SK-N-SH (cell line): ENCODE data around the gene POU6F2. TPM values are rescaled to one million over a fixed set of nuclear protein-coding genes. Genes with fewer than 3 reads are reported as not detected.
"Not testable (repeated sequence)": the region's sequence is repeated elsewhere in the genome, so short reads cannot be mapped to it uniquely, and the experiment has no call there.

ENCODE experiments used
- CTCF ChIA-PET: fragments of 300-600, 350-600 bp; formaldehyde crosslinking; extraction: SDS; loops from one replicate; lab custom pipeline; 2021; lab: Yijun Ruan, JAX
- POLR2A ChIA-PET: fragments of 350-600 bp; sonication (Branson Sonifier 250); formaldehyde crosslinking; extraction: SDS; loops from one replicate; lab custom pipeline; 2020; ENCODE audit warnings: antibody characterized with exemption, inconsistent platforms; lab: Yijun Ruan, JAX
- DNase-seq: peaks from one replicate; pipeline ENCODE4 v3.0.0; 2012
- H2AFZ ChIP-seq: fragments of 200-600 bp; sonication (generic); 2 replicates; pipeline ENCODE4 v1.8.1; 2016; ENCODE audit warnings: antibody characterized with exemption, mild to moderate bottlenecking, low read depth
- H3F3A ChIP-seq: fragments of 200-600 bp; sonication (generic); replicated peaks from 2 replicates; pipeline ENCODE3; 2016; ENCODE audit warnings: antibody characterized with exemption, mild to moderate bottlenecking; ENCODE audit not compliant: insufficient read depth
- H3K27ac ChIP-seq, 2 experiments: fragments of 200-500 bp in 1 of 2; fragments of 200-600 bp in 1 of 2; sonication (Bioruptor generic) in 1 of 2; sonication (generic), shearing (Covaris generic) in 1 of 2; 2 replicates each; pipeline versions ENCODE4 v1.5.1 to v1.6.1; 2014 to 2016; ENCODE audit warnings: low read depth in 2 of 2, inconsistent platforms in 1 of 2, low read length in 1 of 2, mild to moderate bottlenecking in 1 of 2, mixed read lengths in 1 of 2
- H3K27me3 ChIP-seq: fragments of 200-600 bp; sonication (generic), shearing (Covaris generic); 2 replicates; pipeline ENCODE4 v1.6.1; 2016; ENCODE audit warnings: mixed run types; ENCODE audit not compliant: insufficient read depth
- H3K36me3 ChIP-seq, 2 experiments: fragments of 200-500 bp in 1 of 2; fragments of 200-600 bp in 1 of 2; sonication (Bioruptor generic) in 1 of 2; sonication (generic) in 1 of 2; replicated peaks in 1 of 2; 2 replicates each; pipeline versions ENCODE3 to v1.5.1; 2014 to 2016; ENCODE audit warnings: low read length in 1 of 2, mild to moderate bottlenecking in 1 of 2; ENCODE audit not compliant: insufficient read depth in 2 of 2, control insufficient read depth in 1 of 2
- H3K4me1 ChIP-seq, 2 experiments: fragments of 200-500 bp in 1 of 2; fragments of 200-600 bp in 1 of 2; sonication (Bioruptor generic) in 1 of 2; sonication (generic), shearing (Covaris generic) in 1 of 2; 2 replicates each; pipeline versions ENCODE4 v1.5.1 to v1.6.1; 2014 to 2016; ENCODE audit warnings: low read depth in 1 of 2, low read length in 1 of 2, mixed run types in 1 of 2; ENCODE audit not compliant: insufficient read depth in 2 of 2, control insufficient read depth in 1 of 2
- H3K4me2 ChIP-seq: fragments of 200-600 bp; sonication (generic), shearing (Covaris generic); 2 replicates; pipeline ENCODE4 v1.6.1; 2017; ENCODE audit warnings: mixed run types
- H3K4me3 ChIP-seq, 2 experiments: fragments of 200-500 bp in 1 of 2; fragments of 200-600 bp in 1 of 2; sonication (Bioruptor generic) in 1 of 2; sonication (generic), shearing (Covaris generic) in 1 of 2; 2 replicates each; pipeline versions ENCODE4 v1.5.1 to v1.8.1; 2014 to 2016; ENCODE audit warnings: low read depth in 2 of 2, inconsistent platforms in 1 of 2, low read length in 1 of 2, mild to moderate bottlenecking in 1 of 2, mixed read lengths in 1 of 2, moderate library complexity in 1 of 2
- H3K79me2 ChIP-seq: fragments of 200-600 bp; sonication (generic); 2 replicates; pipeline ENCODE4 v1.8.1; 2017; ENCODE audit warnings: mild to moderate bottlenecking; ENCODE audit not compliant: insufficient read depth
- H3K9ac ChIP-seq: fragments of 200-600 bp; sonication (generic); 2 replicates; pipeline ENCODE4 v1.6.1; 2017; ENCODE audit warnings: mixed run types
- H3K9me2 ChIP-seq: fragments of 200-600 bp; sonication (generic); 2 replicates; pipeline ENCODE4 v1.6.1; 2017; ENCODE audit warnings: mixed run types
- H3K9me3 ChIP-seq: fragments of 200-600 bp; sonication (generic); 2 replicates; pipeline ENCODE4 v1.6.1; 2017; ENCODE audit warnings: mixed run types, mild to moderate bottlenecking, moderate library complexity
- H4K20me1 ChIP-seq: fragments of 200-600 bp; sonication (generic); 2 replicates; pipeline ENCODE4 v1.6.1; 2017; ENCODE audit warnings: mild to moderate bottlenecking, mixed run types; ENCODE audit not compliant: insufficient read depth
- EZH2phosphoT487 ChIP-seq: fragments of 200-600 bp; sonication (generic); IDR thresholded peaks from 2 replicates; pipeline ENCODE4 v1.6.1; 2017; ENCODE audit warnings: low read depth, mixed run types, mild to moderate bottlenecking, antibody characterized with exemption, moderate library complexity, borderline replicate concordance
- FOXJ3 ChIP-seq: sonication (generic); formaldehyde crosslinking; IDR thresholded peaks from 2 replicates; pipeline ENCODE4 v1.5.1; 2020; ENCODE audit warnings: mild to moderate bottlenecking, missing genetic modification reagents
- MEF2A ChIP-seq: IDR thresholded peaks from 2 replicates; pipeline ENCODE4 v1.4.0; 2012; ENCODE audit warnings: low read depth, borderline replicate concordance
- MXI1 ChIP-seq: IDR thresholded peaks from 2 replicates; pipeline ENCODE4 v1.6.1; 2012; ENCODE audit warnings: mild to moderate bottlenecking, low read depth, low read length, improper control_type of control experiment
- REST ChIP-seq: IDR thresholded peaks from 2 replicates; pipeline ENCODE4 v1.6.1; 2012; ENCODE audit warnings: mild to moderate bottlenecking, low read depth, low read length, moderate library complexity
- WGBS: methylation state at CpG from one replicate; pipeline ENCODE4 v1.1.6; 2017; ENCODE audit warnings: low lambda C conversion rate; 5-methylcytosine and 5-hydroxymethylcytosine counted together
- polyA plus RNA-seq, 3 experiments: library from polyadenylated mRNA; depleted of rRNA; stranded (reverse); fragments of >200 nt; gene quantifications; 2 replicates each; pipeline ENCODE4 v1.2.3, GENCODE V29; 2012
- TF ChIP-seq, protein P1 (sequence below): fragments of 150-350 bp; IDR thresholded peaks from 2 replicates; pipeline ENCODE4 v1.6.1; 2017; ENCODE audit warnings: antibody characterized with exemption, low read length, low read depth, borderline replicate concordance

The POU6F2 gene
- polyA plus RNA-seq, 1 of the 3 experiments (the other 2 are of a cell fraction): under 0.01 TPM

DNA sequence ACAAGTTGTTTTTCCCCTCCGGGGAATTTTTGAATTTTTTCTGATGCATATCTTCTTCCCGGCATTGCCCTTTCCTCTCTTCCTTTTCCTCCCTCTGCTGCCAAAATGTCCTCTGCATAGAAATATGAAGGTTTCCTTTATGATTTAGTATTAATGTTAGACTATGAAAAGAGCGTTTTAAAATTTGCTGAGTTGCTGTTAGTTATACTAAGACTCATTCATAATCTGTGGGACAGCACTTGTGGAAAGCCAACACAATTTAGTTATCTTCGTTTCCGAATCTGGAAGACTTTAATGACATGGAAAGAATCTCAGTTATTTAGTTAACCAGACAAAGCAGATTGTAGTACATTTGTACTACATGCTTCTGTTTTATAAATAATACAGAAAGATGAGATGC lies 25.0 kb downstream of the POU6F2 start:
- TF ChIP-seq REST: no peak
- no peak for TF ChIP-seq MEF2A
- TF ChIP-seq, all 33 proteins: peak for 0
- Histone ChIP-seq H2AFZ (no peak overlapping the region), H3K27ac (no peak overlapping the region), H3K9me3 (no peaks in the 10 kb centered on the region), H3K36me3 (no peaks in the 10 kb centered on the region), H3K9me2 (no peaks in the 10 kb centered on the region), H4K20me1 (no peaks in the 10 kb centered on the region), H3K27me3 (no peaks in the 10 kb centered on the region; the same call in 1 of the 2 replicates), H3K4me2 (no peak overlapping the region), H3K79me2 (no peaks in the 10 kb centered on the region), H3K4me3 (no peak overlapping the region), H3K9ac (no peak overlapping the region), H3K4me1 (no peaks in the 10 kb centered on the region), H3F3A (no peaks in the 10 kb centered on the region)
- DNase-seq: no peak
- 3% methylated on average over 5 of the region's 5 CpGs for WGBS
- POLR2A ChIA-PET: no interaction called here
- CTCF ChIA-PET: no interaction called here

- Histone ChIP-seq H3F3A (no peaks in the 10 kb centered on the region), H3K27ac (no peak overlapping the region), H3K4me1 (no peaks in the 10 kb centered on the region), H4K20me1 (no peaks in the 10 kb centered on the region), H3K4me2 (no peak overlapping the region), H3K27me3 (no peaks in the 10 kb centered on the region; the same call in 1 of the 2 replicates), H3K9me2 (no peaks in the 10 kb centered on the region), H3K9me3 (no peaks in the 10 kb centered on the region), H3K36me3 (no peaks in the 10 kb centered on the region), H2AFZ (no peak overlapping the region), H3K79me2 (no peaks in the 10 kb centered on the region), H3K9ac (no peak overlapping the region), H3K4me3 (no peak overlapping the region)
- ChIA-PET CTCF (no interaction called here), POLR2A (no interaction called here)
- TF ChIP-seq, protein P1, sequence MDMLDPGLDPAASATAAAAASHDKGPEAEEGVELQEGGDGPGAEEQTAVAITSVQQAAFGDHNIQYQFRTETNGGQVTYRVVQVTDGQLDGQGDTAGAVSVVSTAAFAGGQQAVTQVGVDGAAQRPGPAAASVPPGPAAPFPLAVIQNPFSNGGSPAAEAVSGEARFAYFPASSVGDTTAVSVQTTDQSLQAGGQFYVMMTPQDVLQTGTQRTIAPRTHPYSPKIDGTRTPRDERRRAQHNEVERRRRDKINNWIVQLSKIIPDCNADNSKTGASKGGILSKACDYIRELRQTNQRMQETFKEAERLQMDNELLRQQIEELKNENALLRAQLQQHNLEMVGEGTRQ: no peak
- TF ChIP-seq MXI1 (no peak), FOXJ3 (CRISPR knock-in tag) (no peak), EZH2phosphoT487 (no peak)
- DNase-seq: no peak
- WGBS: 26% methylated on average over 8 of the region's 8 CpGs
Measured at GRCh38 chr7:39005036-39005435, 27.3 kb downstream of the POU6F2 start.

GRCh38 chr7:39005461-39005860 lies 27.8 kb downstream of the POU6F2 start:
- no peaks in the 10 kb centered on the region for H3K4me1 ChIP-seq
- H2AFZ ChIP-seq: no peak overlapping the region
- H3K27ac ChIP-seq: no peak overlapping the region
- no peak overlapping the region for H3K4me2 ChIP-seq
- H3K27me3 ChIP-seq: no peaks in the 10 kb centered on the region; the same call in 1 of the 2 replicates
- ChIA-PET CTCF (no interaction called here), POLR2A (no interaction called here)
- TF ChIP-seq FOXJ3 (CRISPR knock-in tag): no peak
- H3F3A ChIP-seq: no peaks in the 10 kb centered on the region
- DNase-seq: no peak
- H3K36me3 ChIP-seq: no peaks in the 10 kb centered on the region
- no peak overlapping the region for H3K4me3 ChIP-seq
- no peaks in the 10 kb centered on the region for H4K20me1 ChIP-seq
- no peak overlapping the region for H3K9ac ChIP-seq
- H3K79me2 ChIP-seq: no peaks in the 10 kb centered on the region
- H3K9me2 ChIP-seq: no peaks in the 10 kb centered on the region
- 49% methylated on average over 6 of the region's 6 CpGs for WGBS
- H3K9me3 ChIP-seq: no peaks in the 10 kb centered on the region

DNA sequence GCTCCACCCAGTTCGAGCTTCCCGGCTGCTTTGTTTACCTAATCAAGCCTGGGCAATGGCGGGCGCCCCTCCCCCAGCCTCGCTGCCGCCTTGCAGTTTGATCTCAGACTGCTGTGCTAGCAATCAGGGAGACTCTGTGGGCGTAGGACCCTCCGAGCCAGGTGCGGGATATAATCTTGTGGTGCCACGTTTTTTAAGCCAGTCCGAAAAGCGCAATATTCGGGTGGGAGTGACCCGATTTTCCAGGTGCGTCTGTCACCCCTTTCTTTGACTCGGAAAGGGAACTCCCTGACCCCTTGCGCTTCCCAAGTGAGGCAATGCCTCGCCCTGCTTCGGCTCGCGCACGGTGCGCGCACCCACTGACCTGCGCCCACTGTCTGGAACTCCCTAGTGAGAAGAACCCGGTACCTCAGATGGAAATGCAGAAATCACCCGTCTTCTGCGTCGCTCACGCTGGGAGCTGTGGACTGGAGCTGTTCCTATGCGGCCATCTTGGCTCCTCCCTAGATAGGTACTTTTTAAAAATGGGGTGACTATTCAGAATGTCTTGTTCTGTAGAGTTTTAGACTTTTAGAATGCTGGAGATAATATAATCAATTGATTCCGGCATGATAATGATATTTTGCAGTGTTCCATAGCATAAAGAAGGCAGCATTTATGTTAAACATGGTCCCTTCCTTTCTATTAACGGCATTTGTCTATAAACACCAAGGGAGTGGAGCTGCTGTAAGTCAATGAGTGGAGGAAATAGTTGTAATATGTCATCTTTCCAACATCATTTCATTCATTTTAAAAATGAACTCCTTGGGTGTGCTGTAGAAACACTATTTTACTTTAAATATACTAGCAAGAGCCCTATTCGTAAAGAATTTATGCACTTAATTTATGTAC lies 35.6 kb downstream of the POU6F2 start:
- H3K79me2 ChIP-seq, H3K9me3 ChIP-seq, H3F3A ChIP-seq, H3K9ac ChIP-seq, H3K9me2 ChIP-seq, H3K27me3 ChIP-seq, H3K4me1 ChIP-seq, H3K27ac ChIP-seq, H3K36me3 ChIP-seq, H4K20me1 ChIP-seq, H3K4me3 ChIP-seq, POLR2A ChIA-PET, DNase-seq, H3K4me2 ChIP-seq, H2AFZ ChIP-seq, CTCF ChIA-PET: not testable (repeated sequence)
- WGBS: 55% methylated on average over 28 of the region's 34 CpGs
